CD4-positive, alpha-beta memory T cell (primary cell): Measurements from ENCODE around the gene TOPAZ1. TPM values are rescaled to one million over a fixed set of nuclear protein-coding genes. Genes with fewer than 3 reads are reported as not detected.

ENCODE experiments used
- CTCF ChIA-PET: fragments of 350-600 bp; sonication (Branson Sonifier 250); formaldehyde crosslinking; loops from one replicate; lab custom pipeline; 2021; ENCODE audit warnings: inconsistent platforms; ENCODE audit not compliant: partially characterized antibody; lab: Charles Lee
- POLR2A ChIA-PET: fragments of 350-600 bp; sonication (Branson Sonifier 250); formaldehyde crosslinking; loops from one replicate; lab custom pipeline; 2021; ENCODE audit not compliant: partially characterized antibody; lab: Charles Lee
- DNase-seq, 5 donors: peaks; one replicate each; pipeline versions ENCODE4 v3.0.0 to v3.0.0-alpha.2; 2020 to 2022; ENCODE audit warnings: mixed read lengths in 1 of 5
- H3K27ac ChIP-seq: one replicate; pipeline ENCODE4 v1.7.0; 2013; ENCODE audit warnings: low read depth, low read length
- H3K27me3 ChIP-seq: 2 replicates; pipeline ENCODE4 v1.7.0; 2013; ENCODE audit warnings: mild to moderate bottlenecking, low read length, moderate library complexity; ENCODE audit not compliant: insufficient read depth
- H3K36me3 ChIP-seq: 2 replicates; pipeline ENCODE4 v1.7.0; 2013; ENCODE audit warnings: mild to moderate bottlenecking, low read length, moderate library complexity; ENCODE audit not compliant: insufficient read depth
- H3K4me1 ChIP-seq: 2 replicates; pipeline ENCODE4 v1.7.0; 2013; ENCODE audit warnings: mild to moderate bottlenecking, low read length, moderate library complexity; ENCODE audit not compliant: insufficient read depth
- H3K4me3 ChIP-seq, 2 donors: one replicate each; pipeline ENCODE4 v1.7.0; 2013; ENCODE audit warnings: low read length in 2 of 2, mild to moderate bottlenecking in 1 of 2
- H3K9me3 ChIP-seq, 2 donors: one replicate each; pipeline ENCODE4 v1.7.0; 2013; ENCODE audit warnings: low read length in 2 of 2, control low read depth in 1 of 2; ENCODE audit not compliant: control insufficient read depth in 1 of 2
- H3K27ac Mint-ChIP-seq, 7 donors: one replicate each; pipeline ENCODE4 v1.8.0; 2020 to 2021; ENCODE audit warnings: mixed read lengths in 7 of 7, mild to moderate bottlenecking in 6 of 7, inconsistent platforms in 3 of 7, moderate library complexity in 3 of 7
- H3K27me3 Mint-ChIP-seq, 2 donors: one replicate each; pipeline ENCODE4 v1.8.0; 2020 to 2021; ENCODE audit warnings: mixed read lengths in 2 of 2
- H3K36me3 Mint-ChIP-seq, 2 donors: one replicate each; pipeline ENCODE4 v1.8.0; 2020 to 2021; ENCODE audit warnings: mixed read lengths in 2 of 2, inconsistent platforms in 1 of 2, mild to moderate bottlenecking in 1 of 2
- H3K4me1 Mint-ChIP-seq, 4 donors: one replicate each; pipeline ENCODE4 v1.8.0; 2020 to 2021; ENCODE audit warnings: mixed read lengths in 4 of 4, mild to moderate bottlenecking in 1 of 4
- H3K4me3 Mint-ChIP-seq, 8 donors: one replicate each; pipeline ENCODE4 v1.8.0; 2020 to 2021; ENCODE audit warnings: mixed read lengths in 8 of 8, mild to moderate bottlenecking in 7 of 8, moderate library complexity in 6 of 8, inconsistent platforms in 3 of 8
- H3K9me3 Mint-ChIP-seq, 8 donors: one replicate each; pipeline ENCODE4 v1.8.0; 2020 to 2021; ENCODE audit warnings: mixed read lengths in 8 of 8, mild to moderate bottlenecking in 5 of 8, inconsistent platforms in 3 of 8, moderate library complexity in 1 of 8
- intact Hi-C: fragments of 100-400 bp; cut with micrococcal nuclease; formaldehyde crosslinking; loops from one replicate; pipeline ENCODE4 v1.15.1; 2023
- polyA plus RNA-seq, 2 donors: library from polyadenylated mRNA; unstranded; fragments of 300-500 nt; fragmentation: Illumina TruSeq; gene quantifications; one replicate each; pipeline ENCODE4 v1.2.3, GENCODE V29; 2021
- total RNA-seq, 2 experiments: library from RNA; stranded (reverse); gene quantifications; one replicate each; pipeline ENCODE4 v1.2.3, GENCODE V29; 2021

The TOPAZ1 gene
- total and polyA plus RNA-seq, 4 experiments from 2014 or later, result not detected

GRCh38 chr3:44338010-44338827, 96.5 kb downstream of the TOPAZ1 start, which contains the start of gene TCAIM:
TSS of gene TCAIM (plus strand) at chr3:44338766. CDS start at chr3:44354783, 16,017 bp downstream.
- Histone ChIP-seq H3K4me3 (peak within 1 kb of the TSS; percentile 91), H3K9me3 (no peaks in the 10 kb centered on the region), H3K27ac (peak within 1 kb of the TSS; percentile 95), H3K27me3 (no peaks in the 10 kb centered on the region), H3K36me3 (no peaks in the 10 kb centered on the region), H3K4me1 (peaks cover 19% of the 10 kb centered on the region)
- peaks cover 20 to 36% (median 24%) of the 10 kb centered on the region in 4 donors for H3K4me1 Mint-ChIP-seq
- intact Hi-C loops, result loop anchor here (1.0 to 10.0 kb wide), 6 partner anchors 139 to 716 kb away; partner anchors contain the start of genes ABHD5, ANO10, KIAA1143 and KIF15
- H3K9me3 Mint-ChIP-seq, result no peaks in the 10 kb centered on the region
- ChIA-PET CTCF (interaction anchor here (0.7 to 1.6 kb wide), 7 partner anchors 12 to 423 kb away, joined by 3 to 7 read pairs (median 3); partner anchors contain the start of genes KIAA1143 and KIF15), POLR2A (interaction anchor here (0.6 to 2.7 kb wide), 20 partner anchors 9 to 1836 kb away, joined by 3 to 30 read pairs (median 4); partner anchors contain the start of genes ABHD5, ANO10, EXOSC7 and KIAA1143)
- peaks cover 0 to 10% of the 10 kb centered on the region in 2 donors for H3K27me3 Mint-ChIP-seq
- peaks cover 0 to 9% of the 10 kb centered on the region in 2 donors for H3K36me3 Mint-ChIP-seq
- DNase-seq, result peak; percentile 99 to 100 (median 100)
- peak within 1 kb of the TSS; percentile 93 to 98 (median 98) for H3K4me3 Mint-ChIP-seq
- peak within 1 kb of the TSS; percentile 94 to 99 (median 99) for H3K27ac Mint-ChIP-seq

GRCh38 chr3:44338828-44339127, 97.1 kb downstream of the TOPAZ1 start:
- peaks cover 19% of the 10 kb centered on the region for H3K4me1 ChIP-seq
- H3K36me3 Mint-ChIP-seq, result peaks cover 0 to 9% of the 10 kb centered on the region in 2 donors
- peak overlapping the region; percentile 94 to 99 (median 99) for H3K27ac Mint-ChIP-seq
- peaks cover 0 to 4% of the 10 kb centered on the region in 2 donors for H3K27me3 Mint-ChIP-seq
- no peaks in the 10 kb centered on the region for H3K36me3 ChIP-seq
- CTCF ChIA-PET, result no interaction called here
- no peaks in the 10 kb centered on the region for H3K9me3 Mint-ChIP-seq
- peak overlapping the region; percentile 95 for H3K27ac ChIP-seq
- H3K4me1 Mint-ChIP-seq, result peaks cover 20 to 36% (median 24%) of the 10 kb centered on the region in 4 donors
- POLR2A ChIA-PET, result interaction anchor here (0.8 to 2.7 kb wide), 13 partner anchors 10 to 717 kb away, joined by 3 to 30 read pairs (median 4); partner anchors contain the start of genes ABHD5, ANO10, EXOSC7 and TMEM42
- intact Hi-C loops, result loop anchor here (1.0 to 10.0 kb wide), 7 partner anchors 139 to 716 kb away; partner anchors contain the start of genes ABHD5, ANO10, KIAA1143 and KIF15
- no peak for DNase-seq
- H3K27me3 ChIP-seq, result no peaks in the 10 kb centered on the region
- H3K4me3 Mint-ChIP-seq, result peak overlapping the region; percentile 93 to 98 (median 98)
- peak overlapping the region; percentile 91 for H3K4me3 ChIP-seq
- H3K9me3 ChIP-seq, result no peaks in the 10 kb centered on the region

DNA sequence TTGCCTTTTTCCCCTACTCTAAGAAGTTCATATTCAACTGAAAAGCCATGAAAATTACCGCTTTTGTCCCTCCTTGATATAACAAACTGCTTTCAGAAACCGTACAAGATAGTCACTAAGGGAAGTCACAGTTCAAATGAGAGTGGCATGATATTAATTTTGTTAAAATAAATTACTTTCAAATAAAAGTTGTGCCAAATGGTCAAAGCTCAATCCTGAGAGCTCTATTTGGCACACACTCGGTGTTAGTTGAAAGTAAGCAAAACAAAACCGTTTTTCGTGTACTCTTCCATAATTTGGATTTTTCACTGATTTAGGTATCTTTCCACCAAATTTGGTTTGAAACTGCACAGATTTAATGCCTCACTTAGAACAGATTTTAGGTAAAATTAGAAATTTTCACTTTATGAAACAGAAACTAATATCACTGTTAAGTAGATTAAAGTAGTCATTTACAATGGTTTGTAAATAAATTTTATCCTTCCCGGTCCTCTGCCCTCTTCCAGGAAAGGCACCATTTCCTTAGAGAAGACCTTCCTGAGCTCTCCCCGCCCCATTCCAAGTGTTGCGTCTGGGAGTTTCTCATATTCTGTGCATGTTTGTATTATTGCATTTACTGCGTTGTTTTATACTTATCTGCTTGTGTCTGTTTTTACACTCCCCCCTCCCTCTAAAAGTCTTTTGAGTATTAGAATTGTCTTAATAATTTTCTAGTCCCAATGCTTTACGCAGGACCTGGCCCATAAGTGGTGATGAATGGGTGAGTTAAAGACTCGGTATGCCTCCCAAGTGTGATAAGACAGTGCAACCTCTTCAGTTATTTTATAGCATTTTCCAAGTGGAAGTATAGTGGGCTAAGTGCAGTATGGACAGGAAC, 97.7 kb downstream of the TOPAZ1 start:
- peak overlapping the region; percentile 91 for H3K4me3 ChIP-seq
- H3K36me3 ChIP-seq, result no peaks in the 10 kb centered on the region
- intact Hi-C loops, result loop anchor here (1.0 to 10.0 kb wide), 5 partner anchors 171 to 717 kb away; partner anchors contain the start of genes ABHD5, ANO10, TMEM42 and ZNF197
- Mint-ChIP-seq H3K9me3 (no peaks in the 10 kb centered on the region), H3K36me3 (peaks cover 0 to 9% of the 10 kb centered on the region in 2 donors), H3K27me3 (peaks cover 0 to 3% of the 10 kb centered on the region in 2 donors), H3K4me1 (peaks cover 20 to 36% (median 24%) of the 10 kb centered on the region in 4 donors), H3K27ac (peak overlapping the region; percentile 94 to 99 (median 99)), H3K4me3 (peak overlapping the region; percentile 93 to 98 (median 98))
- no peaks in the 10 kb centered on the region for H3K9me3 ChIP-seq
- ChIA-PET POLR2A (interaction anchor here (0.8 to 2.7 kb wide), 10 partner anchors 10 to 717 kb away, joined by 3 to 30 read pairs (median 6); partner anchors contain the start of genes ANO10, EXOSC7, TMEM42 and ZDHHC3), CTCF (interaction anchor here (1.0 kb wide), 1 partner anchor 24 kb away, joined by 3 read pairs; no protein-coding TSS in a partner anchor)
- DNase-seq, result no peak
- peak overlapping the region; percentile 95 for H3K27ac ChIP-seq
- no peaks in the 10 kb centered on the region for H3K27me3 ChIP-seq
- H3K4me1 ChIP-seq, result peaks cover 19% of the 10 kb centered on the region

- peaks cover 20 to 36% (median 25%) of the 10 kb centered on the region in 4 donors for H3K4me1 Mint-ChIP-seq
- no peaks in the 10 kb centered on the region for H3K9me3 ChIP-seq
- H3K27ac ChIP-seq, result no peak overlapping the region
- ChIA-PET POLR2A (interaction anchor here (0.6 to 2.7 kb wide), 4 partner anchors 170 to 653 kb away, joined by 3 to 30 read pairs (median 6); partner anchors contain the start of gene ZKSCAN7), CTCF (interaction anchor here (1.0 kb wide), 1 partner anchor 23 kb away, joined by 3 read pairs; no protein-coding TSS in a partner anchor)
- intact Hi-C loops, result no loop called here
- no peaks in the 10 kb centered on the region for H3K9me3 Mint-ChIP-seq
- peaks cover 0 to 9% of the 10 kb centered on the region in 2 donors for H3K36me3 Mint-ChIP-seq
- H3K4me1 ChIP-seq, result peaks cover 19% of the 10 kb centered on the region
- H3K27me3 Mint-ChIP-seq, result no peaks in the 10 kb centered on the region
- H3K36me3 ChIP-seq, result no peaks in the 10 kb centered on the region
- no peak for DNase-seq
- H3K27me3 ChIP-seq, result no peaks in the 10 kb centered on the region
- H3K4me3 ChIP-seq, result no peak overlapping the region
- peak overlapping the region; percentile 73 to 98 (median 98) for H3K4me3 Mint-ChIP-seq
- peak overlapping the region; percentile 55 to 99 (median 76) for H3K27ac Mint-ChIP-seq
These were observed 98.3 kb downstream of the TOPAZ1 start for GRCh38 chr3:44340058-44340395.

DNA sequence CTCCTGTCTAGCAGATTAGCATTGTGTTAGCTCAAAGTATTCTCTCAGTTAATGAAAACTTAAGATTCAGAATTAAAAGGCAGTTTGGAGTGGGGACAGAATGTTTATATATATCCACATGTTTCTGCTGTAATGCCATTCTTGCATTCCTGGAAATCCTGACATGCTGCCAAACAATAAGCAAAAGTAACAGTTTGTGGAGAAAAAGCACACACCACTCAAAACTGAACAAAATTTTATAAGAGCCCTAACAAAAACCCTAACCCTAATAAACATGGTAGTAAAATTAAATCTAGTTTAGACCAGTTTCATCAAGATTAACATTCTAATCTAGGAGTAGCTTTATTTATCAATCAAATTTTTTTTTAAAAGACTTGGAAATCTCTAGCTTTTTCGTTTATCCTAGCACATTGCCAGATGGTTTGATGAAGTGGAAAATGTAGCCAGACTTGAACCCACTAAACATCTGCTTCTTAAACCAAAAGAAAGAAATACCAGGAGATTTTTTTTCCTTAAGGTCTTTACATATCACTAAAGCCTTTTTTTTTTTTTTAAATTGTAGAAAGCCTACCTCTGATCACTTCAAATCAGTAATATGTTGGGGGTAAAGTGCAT, 100.6 kb downstream of the TOPAZ1 start:
- no peak overlapping the region for H3K4me3 ChIP-seq
- H3K36me3 ChIP-seq, result no peaks in the 10 kb centered on the region
- no peaks in the 10 kb centered on the region for H3K27me3 Mint-ChIP-seq
- H3K4me1 ChIP-seq, result peaks cover 19% of the 10 kb centered on the region
- H3K27ac ChIP-seq, result no peak overlapping the region
- intact Hi-C loops, result no loop called here
- no peak overlapping the region for H3K27ac Mint-ChIP-seq
- H3K36me3 Mint-ChIP-seq, result peaks cover 0 to 9% of the 10 kb centered on the region in 2 donors
- no peak overlapping the region for H3K4me3 Mint-ChIP-seq
- H3K27me3 ChIP-seq, result no peaks in the 10 kb centered on the region
- H3K9me3 Mint-ChIP-seq, result no peaks in the 10 kb centered on the region
- no peak for DNase-seq
- CTCF ChIA-PET, result no interaction called here
- peaks cover 19 to 32% (median 23%) of the 10 kb centered on the region in 4 donors for H3K4me1 Mint-ChIP-seq
- H3K9me3 ChIP-seq, result no peaks in the 10 kb centered on the region
- POLR2A ChIA-PET, result no interaction called here

DNA sequence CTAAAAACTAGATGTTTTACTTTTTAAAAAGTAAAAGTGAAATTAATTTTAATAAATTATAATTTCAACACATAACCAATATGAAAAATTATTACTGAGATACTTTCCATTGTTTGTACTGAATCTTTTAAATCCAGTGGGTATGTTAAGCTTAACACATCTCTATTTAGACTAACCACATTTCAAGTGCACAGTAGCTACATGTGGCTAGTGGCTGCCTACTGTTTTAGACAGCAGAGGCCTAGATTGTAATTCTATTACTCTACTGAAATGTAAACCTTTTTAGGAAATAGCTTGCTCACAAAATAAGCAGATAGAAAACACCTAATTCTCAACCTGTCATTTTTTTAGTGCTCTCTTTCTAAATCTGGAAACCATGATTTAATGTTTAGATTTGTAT, 101.7 kb downstream of the TOPAZ1 start:
- POLR2A ChIA-PET, result no interaction called here
- H3K9me3 ChIP-seq, result no peaks in the 10 kb centered on the region
- H3K4me3 ChIP-seq, result no peak overlapping the region
- no peaks in the 10 kb centered on the region for H3K27me3 ChIP-seq
- Mint-ChIP-seq H3K27me3 (no peaks in the 10 kb centered on the region), H3K27ac (no peak overlapping the region), H3K36me3 (peaks cover 0 to 6% of the 10 kb centered on the region in 2 donors), H3K4me1 (peaks cover 15 to 31% (median 16%) of the 10 kb centered on the region in 4 donors), H3K9me3 (no peaks in the 10 kb centered on the region), H3K4me3 (no peak overlapping the region)
- no peak for DNase-seq
- CTCF ChIA-PET, result interaction anchor here (0.5 kb wide), 1 partner anchor 262 kb away, joined by 3 read pairs; no protein-coding TSS in a partner anchor
- intact Hi-C loops, result no loop called here
- H3K4me1 ChIP-seq, result peaks cover 14% of the 10 kb centered on the region
- H3K27ac ChIP-seq, result no peak overlapping the region
- no peaks in the 10 kb centered on the region for H3K36me3 ChIP-seq
